ENCODE results near the gene MAB21L2.

The MAB21L2 gene

GRCh38 chr4:150619042-150619441 is 37.1 kb downstream of the MAB21L2 start:
- no peak for DNase-seq (ENCODE audit: low read depth)

GRCh38 chr4:150624055-150624454 is 42.1 kb downstream of the MAB21L2 start:
- DNase-seq (ENCODE audit: low read depth), result no peak

GRCh38 chr4:150625033-150625432 is 43.1 kb downstream of the MAB21L2 start:
- DNase-seq (ENCODE audit: low read depth), result no peak

- no peak for DNase-seq (ENCODE audit: low read depth)
Observed at GRCh38 chr4:150628073-150628472, 46.1 kb downstream of the MAB21L2 start.

GRCh38 chr4:150632639-150633038 is 50.7 kb downstream of the MAB21L2 start:
- no peak for DNase-seq (ENCODE audit: low read depth)

Measured in stimulated activated CD8-positive, alpha-beta memory T cell treated with anti-CD3 and anti-CD28 coated beads, Interleukin-7, amount 100 ng/mL, for 24 hours (primary cell).